Prostate gland (tissue), 2 donors: ENCODE results near the gene DXO. TPM values are rescaled to one million over a fixed set of nuclear protein-coding genes. Genes with fewer than 3 reads are reported as not detected.
A peak's percentile ranks its signal among the peaks of the same experiment; 100 is the strongest.

Source experiments
- DNase-seq: peaks from one replicate; pipeline ENCODE4 v3.0.0-alpha.2; 2019; ENCODE audit warnings: low spot score
- H3K27ac ChIP-seq, 2 donors: fragments of 200-600 bp; sonication (generic); 2 replicates each; pipeline ENCODE4 v1.5.1; 2017 to 2019
- H3K27me3 ChIP-seq: fragments of 200-600 bp; sonication (generic); replicated peaks from 2 replicates; pipeline ENCODE4 v1.5.1; 2019; ENCODE audit not compliant: insufficient read depth
- H3K36me3 ChIP-seq, 2 donors: fragments of 200-600 bp; sonication (generic); 1 replicate in 1 of 2; 2 replicates in 1 of 2; pipeline versions ENCODE4 v1.5.1 to v1.8.1; 2017 to 2019
- H3K4me1 ChIP-seq: fragments of 200-600 bp; sonication (generic); replicated peaks from 2 replicates; pipeline ENCODE4 v1.5.1; 2019
- H3K4me3 ChIP-seq, 2 donors: fragments of 200-600 bp; sonication (generic); 2 replicates each; pipeline ENCODE4 v1.5.1; 2017 to 2019
- H3K9me3 ChIP-seq: fragments of 200-600 bp; sonication (generic); 2 replicates; pipeline ENCODE4 v1.5.1; 2017
- POLR2A ChIP-seq: fragments of 450-650 bp; IDR thresholded peaks from one replicate; pipeline ENCODE4 v1.6.1; 2016; ENCODE audit warnings: antibody characterized with exemption, mild to moderate bottlenecking
- POLR2AphosphoS5 ChIP-seq: sonication (generic); formaldehyde crosslinking; IDR thresholded peaks from one replicate; pipeline ENCODE4 v1.6.1; 2017; ENCODE audit warnings: antibody characterized with exemption
- WGBS: methylation state at CpG from one replicate; pipeline ENCODE4 v1.1.5; 2018; 5-methylcytosine and 5-hydroxymethylcytosine counted together
- intact Hi-C: fragments of 100-400 bp; cut with DNase I; formaldehyde crosslinking; loops from one replicate; pipeline ENCODE4 v1.14.2; 2022
- microRNA counts, 2 donors: library from miRNA; unstranded; fragments of <30 nt; microRNA quantifications; one replicate each; lab custom pipeline; 2016 to 2017
- microRNA-seq: library from miRNA; unstranded; fragments of <30 nt; microRNA quantifications from one replicate; pipeline ENCODE4, GENCODE V29; 2016
- small RNA-seq, 2 donors: library from RNA; depleted of rRNA; stranded (forward); fragments of <200 nt; gene quantifications; one replicate each; pipeline ENCODE3, GENCODE V24; 2016
- total RNA-seq, 2 donors: library from RNA; depleted of rRNA; stranded (reverse); fragments of >200 nt; gene quantifications; one replicate each; pipeline ENCODE4 v1.1.0, GENCODE V29; 2016
- TF ChIP-seq, protein P1 (sequence below), 4 experiments: fragments of 200-600 bp in 2 of 4; fragments of 450-650 bp in 2 of 4; sonication (generic) in 2 of 4; IDR thresholded peaks; 1 replicate in 3 of 4; 2 replicates in 1 of 4; pipeline ENCODE4 v1.5.1; 2016 to 2019; ENCODE audit warnings: antibody characterized with exemption in 4 of 4, mild to moderate bottlenecking in 2 of 4, moderate library complexity in 2 of 4

DXO gene
- total RNA-seq, 2 donors from 2014 or later, result 21.9 to 36.0 TPM

GRCh38 chr6:31920811-31921210, 51.1 kb downstream of the DXO start:
- Histone ChIP-seq H3K9me3 (no peaks in the 10 kb centered on the region), H3K27me3 (no peaks in the 10 kb centered on the region), H3K4me1 (peaks cover 4% of the 10 kb centered on the region), H3K36me3 (no peaks in the 10 kb centered on the region), H3K4me3 (no peak overlapping the region), H3K27ac (peak overlapping the region; percentile 30 to 78)
- intact Hi-C loops, result no loop called here
- 38% methylated on average over 2 of the region's 2 CpGs for WGBS
- DNase-seq, result peak; percentile 41
- TF ChIP-seq, protein P1, sequence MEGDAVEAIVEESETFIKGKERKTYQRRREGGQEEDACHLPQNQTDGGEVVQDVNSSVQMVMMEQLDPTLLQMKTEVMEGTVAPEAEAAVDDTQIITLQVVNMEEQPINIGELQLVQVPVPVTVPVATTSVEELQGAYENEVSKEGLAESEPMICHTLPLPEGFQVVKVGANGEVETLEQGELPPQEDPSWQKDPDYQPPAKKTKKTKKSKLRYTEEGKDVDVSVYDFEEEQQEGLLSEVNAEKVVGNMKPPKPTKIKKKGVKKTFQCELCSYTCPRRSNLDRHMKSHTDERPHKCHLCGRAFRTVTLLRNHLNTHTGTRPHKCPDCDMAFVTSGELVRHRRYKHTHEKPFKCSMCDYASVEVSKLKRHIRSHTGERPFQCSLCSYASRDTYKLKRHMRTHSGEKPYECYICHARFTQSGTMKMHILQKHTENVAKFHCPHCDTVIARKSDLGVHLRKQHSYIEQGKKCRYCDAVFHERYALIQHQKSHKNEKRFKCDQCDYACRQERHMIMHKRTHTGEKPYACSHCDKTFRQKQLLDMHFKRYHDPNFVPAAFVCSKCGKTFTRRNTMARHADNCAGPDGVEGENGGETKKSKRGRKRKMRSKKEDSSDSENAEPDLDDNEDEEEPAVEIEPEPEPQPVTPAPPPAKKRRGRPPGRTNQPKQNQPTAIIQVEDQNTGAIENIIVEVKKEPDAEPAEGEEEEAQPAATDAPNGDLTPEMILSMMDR (IDR thresholded peaks at IDR 0.05), result no peak
- no peak for TF ChIP-seq POLR2A
- TF ChIP-seq POLR2AphosphoS5, result peak; percentile 47

MicroRNA genes within 50 kb of the gene (microRNA counts, 767-probe panel; counts per million panel counts)
- 0 to 431 counts per million in 2 donors for microRNA hsa-miR-1236 (lab: Ali Mortazavi, UCI)

Small RNAs within 50 kb of the gene (microRNA-seq; reads per million reads assigned to microRNA genes)
- gene MIR1236, result 0.42 reads per million

Small RNAs within 50 kb of the gene (small RNA-seq; reads per million reads assigned to genes)
- gene AL645922.1, result 0 reads per million in 2 donors

Other genes starting within 250 kb of the DXO start
- gene MPIG6B, start 248.8 kb downstream of the DXO start, total RNA-seq, result under 1 TPM in 1 of 2 donors, not detected in 1; 0.74 TPM
- gene DDAH2, start 242.8 kb downstream of the DXO start, total RNA-seq, result 10 to 100 TPM; 73.3 to 83.7 TPM
- 100 to 1,000 TPM; 224 to 331 TPM for gene CLIC1, start 235.6 kb downstream of the DXO start, total RNA-seq
- 10 to 100 TPM; 10.5 to 72.4 TPM for gene MSH5, start 232.1 kb downstream of the DXO start, total RNA-seq
- 10 to 100 TPM in 1 of 2 donors, 1 to 10 TPM in 1; 1.9 to 15.7 TPM for gene SAPCD1, start 209.5 kb downstream of the DXO start, total RNA-seq
- gene VWA7, start 194.8 kb downstream of the DXO start, total RNA-seq, result 10 to 100 TPM in 1 of 2 donors, 1 to 10 TPM in 1; 2.7 to 13.0 TPM
- 10 to 100 TPM; 38.5 to 49.9 TPM for gene VARS1, start 176.4 kb downstream of the DXO start, total RNA-seq
- gene LSM2, start 165.2 kb downstream of the DXO start, total RNA-seq, result 10 to 100 TPM; 51.9 to 52.5 TPM
- gene HSPA1L, start 156.9 kb downstream of the DXO start, total RNA-seq, result 1 to 10 TPM; 1.5 to 8.5 TPM
- gene HSPA1A, start 156.6 kb downstream of the DXO start, total RNA-seq, result 100 to 1,000 TPM; 230 to 440 TPM
- 100 to 1,000 TPM; 331 to 360 TPM for gene HSPA1B, start 144.4 kb downstream of the DXO start, total RNA-seq
- gene NEU1, start 109.3 kb downstream of the DXO start, total RNA-seq, result 100 to 1,000 TPM in 1 of 2 donors, 10 to 100 TPM in 1; 88.4 to 117 TPM
- 100 to 1,000 TPM; 125 to 332 TPM for gene SLC44A4, start 93.1 kb downstream of the DXO start, total RNA-seq
- gene EHMT2, start 74.4 kb downstream of the DXO start, total RNA-seq, result 10 to 100 TPM; 53.6 to 92.8 TPM
- 1 to 10 TPM; 3.8 to 4.1 TPM for gene ZBTB12, start 70.1 kb downstream of the DXO start, total RNA-seq
- 10 to 100 TPM in 1 of 2 donors, 1 to 10 TPM in 1; 7.9 to 16.0 TPM for gene C2, start 44.4 kb downstream of the DXO start, total RNA-seq
- gene CFB, start 26.0 kb downstream of the DXO start, total RNA-seq, result 10 to 100 TPM; 32.1 to 48.6 TPM
- 10 to 100 TPM; 88.9 to 94.0 TPM for gene NELFE, start 13.2 kb downstream of the DXO start, total RNA-seq
- gene SKIC2, start 13.0 kb downstream of the DXO start, total RNA-seq, result 10 to 100 TPM; 34.8 to 66.2 TPM
- gene C4A, start 9.9 kb upstream of the DXO start, total RNA-seq, result 100 to 1,000 TPM in 1 of 2 donors, 10 to 100 TPM in 1; 32.8 to 196 TPM
- gene C4B, start 42.7 kb upstream of the DXO start, total RNA-seq, result 100 to 1,000 TPM in 1 of 2 donors, 10 to 100 TPM in 1; 49.2 to 137 TPM
- gene CYP21A2, start 66.3 kb upstream of the DXO start, total RNA-seq, result 1 to 10 TPM in 1 of 2 donors, under 1 TPM in 1; 0.59 to 2.7 TPM
- 10 to 100 TPM; 18.5 to 29.1 TPM for gene TNXB, start 137.2 kb upstream of the DXO start, total RNA-seq
- gene ATF6B, start 156.1 kb upstream of the DXO start, total RNA-seq, result 100 to 1,000 TPM in 1 of 2 donors, 10 to 100 TPM in 1; 70.6 to 132 TPM
- gene FKBPL, start 158.2 kb upstream of the DXO start, total RNA-seq, result 1 to 10 TPM; 3.6 to 6.9 TPM
- gene PRRT1, start 179.8 kb upstream of the DXO start, total RNA-seq, result 1 to 10 TPM in 1 of 2 donors, under 1 TPM in 1; 0.64 to 7.2 TPM
- gene PPT2, start 182.0 kb upstream of the DXO start, total RNA-seq, result 10 to 100 TPM; 18.6 to 32.9 TPM
- gene EGFL8, start 192.5 kb upstream of the DXO start, total RNA-seq, result 10 to 100 TPM; 12.2 to 19.5 TPM
- 100 to 1,000 TPM in 1 of 2 donors, 10 to 100 TPM in 1; 52.6 to 113 TPM for gene AGPAT1, start 203.9 kb upstream of the DXO start, total RNA-seq
- 100 to 1,000 TPM in 1 of 2 donors, 10 to 100 TPM in 1; 98.6 to 129 TPM for gene RNF5, start 206.3 kb upstream of the DXO start, total RNA-seq
- gene AGER, start 212.1 kb upstream of the DXO start, total RNA-seq, result 1 to 10 TPM; 3.3 to 3.8 TPM
- gene PBX2, start 218.1 kb upstream of the DXO start, total RNA-seq, result 100 to 1,000 TPM in 1 of 2 donors, 10 to 100 TPM in 1; 61.5 to 102 TPM
- gene GPSM3, start 220.5 kb upstream of the DXO start, total RNA-seq, result 1 to 10 TPM; 5.1 to 5.9 TPM